GM18507 (cell line): ENCODE data around the gene RPN2.

Experiments
- DNase-seq: peaks from one replicate; pipeline ENCODE4 v3.0.0; 2011; ENCODE audit warnings: low read depth; ENCODE audit not compliant: insufficient read length; ENCODE audit errors: extremely low spot score
- FAIRE-seq: peaks from 2 replicates; lab custom pipeline; 2011; peaks lifted over from hg19 to GRCh38; lab: Jason Lieb, UNC

The RPN2 gene

DNA sequence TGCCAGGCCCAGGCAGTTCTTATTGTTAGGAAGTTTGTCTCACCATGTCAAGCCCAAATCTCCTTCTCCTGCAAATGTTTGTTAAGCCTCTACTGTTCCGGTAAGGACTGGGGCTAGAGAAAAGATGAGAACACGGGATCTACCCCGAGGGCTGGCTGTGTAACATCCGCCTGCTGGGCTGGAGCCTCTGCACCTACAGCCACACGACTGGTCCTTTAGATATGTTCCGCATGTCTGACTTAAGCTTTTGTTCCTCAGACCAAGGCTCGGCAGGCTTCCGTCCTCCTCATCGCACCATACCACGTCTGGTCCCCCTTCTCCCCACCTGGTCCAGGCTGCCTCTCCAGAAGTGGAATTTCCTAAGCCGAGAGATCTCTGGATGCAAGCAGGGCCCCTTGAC is 79.9 kb downstream of the RPN2 start:
- DNase-seq (no peak), FAIRE-seq (no peak)

DNA sequence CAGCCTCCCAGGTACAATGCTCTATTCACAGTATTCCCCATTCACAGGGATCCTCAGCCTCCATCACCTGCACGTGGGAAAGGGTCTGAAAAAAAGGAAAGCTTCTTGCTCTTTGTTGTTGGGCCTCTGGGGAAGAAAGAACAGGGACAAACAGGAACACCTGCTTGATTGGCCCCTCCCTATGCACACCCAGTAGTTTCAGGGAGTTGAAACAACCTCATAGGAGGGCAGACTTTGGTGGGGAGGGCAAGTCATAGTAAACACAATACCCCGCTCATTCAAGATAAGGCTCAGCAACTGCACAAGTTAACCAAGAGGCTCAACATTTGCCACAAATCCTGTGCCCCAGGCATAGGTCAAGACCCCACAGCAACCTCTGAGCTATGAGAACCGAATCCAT is 80.7 kb downstream of the RPN2 start:
- DNase-seq (no peak), FAIRE-seq (no peak)

DNA sequence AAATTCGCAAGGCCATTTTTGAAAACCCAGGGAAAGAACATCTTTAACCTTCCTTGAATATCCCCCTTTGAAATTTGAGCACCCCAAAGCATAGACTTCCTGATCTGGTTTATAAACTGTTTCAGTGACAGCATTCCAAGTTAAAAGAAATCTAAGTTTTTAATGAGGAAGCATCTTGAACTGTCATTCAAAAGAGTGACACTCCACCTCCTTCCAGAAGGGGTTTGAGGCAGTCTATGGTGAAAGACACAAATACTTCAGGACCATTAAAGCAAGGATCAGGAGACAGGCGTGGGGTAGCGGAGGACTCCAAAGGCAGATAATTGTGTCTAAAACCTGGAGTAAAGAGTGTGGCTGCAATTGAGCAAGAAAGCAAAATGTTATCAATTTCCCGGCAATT is 81.8 kb downstream of the RPN2 start:
- no peak for FAIRE-seq
- DNase-seq: no peak

DNA sequence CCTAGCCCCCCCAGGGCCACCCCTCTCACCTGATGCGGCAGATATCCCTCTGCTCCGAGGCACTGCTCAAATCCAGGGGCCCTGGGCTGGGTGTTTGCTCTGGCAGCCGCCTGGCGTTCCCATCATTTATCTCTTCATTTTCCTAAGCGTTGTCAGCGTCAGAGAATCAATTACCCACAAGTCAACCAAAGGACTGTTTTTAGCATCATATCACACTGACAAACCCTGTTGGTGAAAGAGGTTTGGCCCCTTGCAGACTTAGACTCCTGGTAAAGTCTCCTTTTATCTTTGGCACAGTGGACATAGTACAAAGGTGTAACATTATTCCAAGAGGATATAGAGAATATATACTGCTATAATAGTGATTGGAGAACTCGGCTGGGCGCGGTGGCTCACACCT is 82.6 kb downstream of the RPN2 start, which contains the start of gene GHRH:
Gene GHRH (minus strand): TSS at position 101 of the 400 bp plus-strand sequence. CDS start 4,925 bp downstream, outside the sequence.
- no peak for DNase-seq
- FAIRE-seq: no peak

DNA sequence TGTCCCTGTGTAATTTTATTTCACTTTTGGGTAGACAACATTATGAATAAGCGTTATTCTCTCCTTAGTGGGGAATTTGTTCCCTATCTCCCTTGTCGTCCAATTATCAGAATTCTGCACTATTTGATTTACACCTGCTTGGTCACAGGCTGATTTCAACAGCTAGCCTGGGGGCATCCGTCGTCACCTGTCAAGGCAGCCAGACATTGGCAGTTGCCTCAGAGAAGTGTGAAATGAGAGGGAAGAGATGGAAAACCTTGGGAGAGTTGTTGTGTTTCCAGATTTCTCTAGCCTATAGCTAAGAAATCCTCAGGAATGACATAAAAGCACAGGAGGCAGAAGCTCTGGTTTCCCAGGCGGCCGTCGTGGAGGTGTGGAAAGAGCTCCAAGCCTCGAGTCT is 83.4 kb downstream of the RPN2 start:
- FAIRE-seq (no peak), DNase-seq (no peak)

DNA sequence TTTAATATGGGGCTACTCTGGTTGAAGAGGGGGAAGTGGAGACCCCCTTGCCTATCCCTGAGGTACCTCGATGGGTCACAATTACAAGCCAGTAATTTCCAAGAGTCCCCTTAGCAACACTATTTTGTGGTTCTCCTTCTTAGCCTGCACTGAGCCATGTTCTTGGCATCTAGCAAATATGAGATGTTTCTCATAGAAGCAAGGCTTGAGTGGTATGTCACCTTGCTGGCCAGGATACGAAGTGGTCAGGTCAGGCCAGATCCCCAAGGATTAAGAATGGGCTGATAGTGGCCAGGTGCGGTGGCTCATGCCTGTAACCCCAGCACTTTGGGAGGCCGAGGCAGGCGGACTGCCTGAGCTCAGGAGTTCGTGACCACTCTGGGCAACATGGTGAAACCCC is 84.6 kb downstream of the RPN2 start:
- FAIRE-seq: no peak
- no peak for DNase-seq

DNA sequence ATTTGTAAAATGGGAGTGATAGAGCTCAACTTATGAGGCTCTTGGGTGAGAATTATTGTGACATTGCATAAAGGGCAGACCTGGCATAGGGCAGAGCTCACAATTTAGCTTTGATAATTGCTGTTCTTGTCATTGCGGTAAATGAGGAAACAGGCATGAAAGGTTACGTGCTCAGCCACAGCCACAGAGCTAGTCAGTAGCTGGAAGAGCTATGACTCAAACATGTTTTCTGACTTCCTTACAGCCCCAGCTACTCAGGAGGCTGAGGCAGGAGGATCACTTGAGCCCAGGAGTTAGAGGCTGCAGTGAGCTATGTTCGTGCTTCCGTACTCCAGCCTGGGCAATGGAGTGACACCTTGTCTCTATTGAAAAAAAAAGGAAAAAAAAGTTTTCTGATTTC is 86.0 kb downstream of the RPN2 start:
- FAIRE-seq (peak; percentile 41), DNase-seq (no peak)

DNA sequence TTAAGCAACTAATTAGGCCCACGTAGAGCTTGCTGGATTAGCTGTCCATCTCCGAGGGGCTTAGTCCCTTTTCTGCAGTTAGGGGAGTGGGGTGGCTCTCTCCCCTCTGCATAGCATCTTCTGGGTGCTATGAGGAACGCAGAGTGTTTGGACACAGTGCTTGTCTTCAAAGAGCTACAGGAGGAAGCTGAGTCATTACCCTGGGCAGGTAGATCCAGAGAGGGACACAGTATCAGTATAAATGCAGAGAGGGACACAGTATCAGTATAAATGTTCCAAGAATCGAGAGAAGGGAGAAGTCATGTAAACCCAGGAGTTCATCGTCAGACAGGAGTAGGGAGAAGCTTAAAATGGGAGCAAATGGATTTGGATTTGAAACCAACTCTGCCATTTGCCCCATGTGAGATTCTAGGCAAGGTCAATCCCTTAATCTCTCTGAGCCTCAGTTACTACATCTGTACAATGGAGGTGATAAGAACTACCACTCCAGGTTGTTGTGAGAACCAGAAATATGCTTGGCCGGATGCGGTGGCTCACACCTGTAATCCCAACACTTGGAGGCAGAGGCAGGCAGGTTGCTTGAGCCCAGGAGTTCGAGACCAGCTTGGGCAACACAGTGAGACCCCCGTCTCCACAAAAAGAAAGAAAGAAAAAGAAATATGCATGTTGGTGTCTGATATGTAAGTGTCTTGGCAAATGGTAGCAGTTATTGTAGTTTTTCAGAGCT is 88.0 kb downstream of the RPN2 start:
- FAIRE-seq: no peak
- no peak for DNase-seq

DNA sequence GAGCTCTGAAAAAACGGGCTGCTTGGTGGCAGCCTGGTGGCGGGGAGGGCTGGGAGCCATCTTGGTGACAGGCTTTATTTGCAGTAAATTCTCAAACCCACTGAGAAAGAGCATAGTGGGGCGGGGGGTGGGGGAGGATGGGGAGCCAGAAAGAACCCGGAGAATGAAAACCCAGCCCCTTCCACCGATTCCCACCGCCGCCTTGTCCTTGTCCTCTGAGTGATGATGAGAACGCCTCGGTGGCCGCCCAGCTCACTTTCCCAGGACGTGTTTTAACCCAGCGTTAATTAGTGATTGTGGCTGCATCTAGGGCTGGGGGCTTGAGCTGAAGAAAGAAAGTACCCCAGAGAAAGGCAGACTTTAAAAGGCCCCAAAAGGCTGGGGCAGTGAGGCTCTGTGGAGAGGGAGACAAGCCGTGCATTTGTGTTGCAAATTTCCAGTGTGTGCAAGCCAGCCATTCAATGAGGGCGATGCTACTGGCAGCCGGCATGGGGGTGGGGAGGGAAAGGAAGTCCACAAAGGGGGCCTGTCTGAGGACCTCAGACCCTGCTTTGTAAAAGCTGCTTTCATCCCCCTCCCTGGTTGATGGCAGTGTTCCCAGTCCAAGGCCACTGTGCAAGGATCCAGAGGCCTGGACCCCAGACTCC is 88.7 kb downstream of the RPN2 start:
- DNase-seq (no peak), FAIRE-seq (no peak)

DNA sequence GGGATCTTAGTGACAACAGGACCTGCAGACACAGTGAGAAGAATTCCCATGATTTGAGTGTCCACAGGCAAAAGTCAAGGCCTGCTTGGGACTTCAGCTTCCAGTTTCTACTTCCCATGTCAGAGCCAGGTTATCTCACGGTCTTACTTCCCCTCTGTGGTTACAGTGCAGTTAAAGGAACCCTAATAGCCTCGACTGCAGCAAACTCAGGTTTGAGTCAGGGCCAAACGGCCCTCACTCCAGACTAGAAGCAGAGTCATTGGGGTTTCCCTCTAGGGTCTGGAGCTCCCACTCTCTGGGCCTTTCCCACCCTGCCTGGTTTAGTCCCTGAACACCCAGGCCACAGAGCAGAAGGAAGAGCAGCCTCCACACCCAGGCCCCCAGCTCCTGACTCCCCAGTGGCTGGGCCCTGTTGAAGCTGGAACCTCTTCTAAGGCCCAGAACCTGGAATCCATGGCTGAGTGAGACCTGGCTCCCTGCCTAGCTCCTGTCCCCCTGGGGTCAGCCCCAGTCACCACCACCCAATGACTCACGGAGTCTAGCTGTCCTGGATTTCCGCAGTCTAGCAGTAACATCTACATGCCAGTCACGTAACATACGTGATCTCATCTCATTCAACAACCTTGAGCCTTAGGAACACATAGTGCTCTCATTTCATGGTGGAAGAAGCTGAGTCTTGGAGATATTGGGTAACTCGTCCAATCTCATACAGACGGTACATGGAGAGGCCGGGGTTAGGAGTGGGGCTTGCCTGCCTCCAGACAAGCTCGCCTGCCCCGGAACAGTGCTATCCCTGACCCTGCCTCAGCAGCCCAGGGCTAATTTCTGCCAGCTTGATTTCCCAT is 91.7 kb downstream of the RPN2 start:
- FAIRE-seq (peak; percentile 79), DNase-seq (no peak)

DNA sequence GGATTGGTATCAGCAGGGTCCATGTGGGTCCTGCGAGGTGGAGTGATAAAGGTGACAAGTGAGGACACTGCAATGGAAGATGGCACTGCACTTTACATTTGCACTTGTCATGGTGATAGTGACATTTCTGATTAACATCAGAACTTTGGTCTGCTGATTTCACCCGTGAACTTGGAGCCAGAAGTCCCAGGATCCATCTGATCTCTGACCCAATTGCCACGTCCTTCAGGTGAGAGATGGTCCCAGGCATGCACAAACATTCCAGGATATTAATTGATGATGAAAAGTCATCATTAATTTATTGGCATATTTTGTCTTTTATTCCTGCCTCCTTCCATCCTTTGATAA is 92.3 kb downstream of the RPN2 start:
- no peak for DNase-seq
- FAIRE-seq: no peak

DNA sequence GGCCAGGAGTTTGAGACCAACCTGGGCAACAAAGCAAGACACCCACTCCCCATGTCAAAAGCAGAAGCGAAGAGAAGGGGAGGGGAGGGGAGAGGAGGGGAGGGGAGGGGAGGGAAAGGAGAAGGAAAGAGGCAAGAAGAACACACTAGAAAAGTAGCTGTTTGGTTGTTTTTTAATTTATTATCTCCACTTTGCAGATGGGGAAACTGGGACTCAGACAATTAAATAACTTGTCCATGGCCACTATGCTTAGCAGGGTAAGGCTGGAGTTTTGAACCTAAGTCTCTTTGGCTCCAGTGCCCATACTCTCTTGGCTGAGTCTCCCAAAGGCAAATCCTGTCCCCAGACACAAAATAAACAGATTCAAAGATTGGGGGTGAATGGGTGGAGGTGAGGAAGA is 94.9 kb downstream of the RPN2 start:
- FAIRE-seq (no peak), DNase-seq (no peak)

DNA sequence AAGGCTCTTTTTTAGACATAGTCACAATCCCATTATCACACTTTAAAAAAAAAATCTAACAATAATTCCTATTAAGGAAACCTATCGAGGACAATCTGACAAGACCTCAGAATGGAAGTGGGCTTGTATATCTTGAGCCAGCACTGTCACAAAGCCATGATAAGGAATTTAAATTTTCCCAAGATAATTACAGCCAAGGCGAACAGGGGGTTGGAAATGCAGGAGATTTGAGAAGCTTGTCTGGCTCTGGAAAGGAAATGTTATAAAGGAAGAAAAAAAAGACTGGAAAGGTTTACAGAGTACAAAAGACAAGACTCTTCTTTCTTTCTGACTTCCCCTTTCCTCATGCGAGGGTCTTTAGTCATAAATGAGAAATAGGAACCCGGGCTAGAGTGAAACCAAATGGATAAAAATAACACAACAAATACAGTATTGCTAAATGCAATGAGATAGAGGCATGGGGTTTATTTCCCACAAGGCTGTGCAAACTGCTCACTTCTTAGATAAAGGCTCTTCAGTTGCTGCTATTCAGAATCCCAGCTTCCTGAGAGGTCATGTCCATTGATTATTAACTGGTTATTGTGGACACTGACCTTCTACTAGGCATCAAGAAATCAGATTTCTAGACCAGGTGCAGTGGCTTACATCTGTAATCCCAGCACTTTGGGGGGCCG is 95.9 kb downstream of the RPN2 start:
- FAIRE-seq (peak; percentile 31), DNase-seq (no peak)

DNA sequence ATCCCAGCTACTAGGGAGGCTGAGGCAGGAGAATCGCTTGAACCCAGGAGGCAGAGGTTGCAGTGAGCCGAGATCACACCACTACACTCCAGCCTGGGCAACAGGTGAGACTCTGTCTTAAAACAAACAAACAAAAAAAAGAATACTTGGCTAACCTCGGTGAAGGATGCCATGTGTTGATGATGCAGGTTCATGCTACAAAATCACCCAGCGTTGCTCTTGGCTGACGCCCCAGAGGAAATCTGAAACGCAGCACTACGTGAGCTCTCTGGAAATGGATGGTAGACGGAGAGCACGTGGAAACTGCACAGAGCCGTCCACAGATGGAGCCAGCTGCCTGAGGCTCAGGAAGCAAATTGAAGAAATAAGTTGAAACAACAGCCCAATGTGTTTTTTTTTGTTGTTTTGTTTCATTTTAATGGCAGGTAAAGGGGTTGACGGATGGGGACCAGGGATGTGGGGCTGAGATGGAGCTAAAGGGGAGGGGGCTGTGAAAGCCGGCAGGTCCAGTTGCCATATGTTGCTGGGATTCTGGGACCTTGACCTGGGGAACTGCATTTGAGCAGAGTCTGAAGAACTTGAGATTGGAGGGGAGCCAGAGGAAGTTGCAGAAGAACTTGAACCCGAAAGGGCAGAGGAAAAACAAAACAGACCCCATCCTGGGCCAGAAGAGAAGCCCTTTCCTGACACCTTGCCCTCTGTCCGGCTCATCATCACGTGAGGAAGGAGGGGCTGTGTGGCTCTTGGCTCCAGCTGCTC is 97.5 kb downstream of the RPN2 start:
- peak; percentile 94 for FAIRE-seq
- DNase-seq: no peak

DNA sequence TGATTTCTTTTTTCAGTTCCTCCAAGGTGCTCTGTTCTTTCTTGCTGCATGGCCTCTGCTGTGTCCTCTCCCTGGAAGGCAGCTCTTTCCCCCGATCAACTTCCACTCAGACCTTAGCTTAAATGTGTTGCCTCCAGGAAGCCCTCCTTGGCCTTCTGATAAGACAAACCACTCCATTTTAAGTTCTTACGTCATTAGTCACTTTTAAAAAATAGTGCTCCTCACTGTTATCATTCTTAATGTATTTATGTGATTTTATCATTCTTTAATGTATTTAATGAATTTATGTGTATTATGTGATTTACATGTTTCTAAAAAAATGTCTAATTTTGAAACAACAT is 98.1 kb downstream of the RPN2 start:
- DNase-seq: no peak
- no peak for FAIRE-seq

DNA sequence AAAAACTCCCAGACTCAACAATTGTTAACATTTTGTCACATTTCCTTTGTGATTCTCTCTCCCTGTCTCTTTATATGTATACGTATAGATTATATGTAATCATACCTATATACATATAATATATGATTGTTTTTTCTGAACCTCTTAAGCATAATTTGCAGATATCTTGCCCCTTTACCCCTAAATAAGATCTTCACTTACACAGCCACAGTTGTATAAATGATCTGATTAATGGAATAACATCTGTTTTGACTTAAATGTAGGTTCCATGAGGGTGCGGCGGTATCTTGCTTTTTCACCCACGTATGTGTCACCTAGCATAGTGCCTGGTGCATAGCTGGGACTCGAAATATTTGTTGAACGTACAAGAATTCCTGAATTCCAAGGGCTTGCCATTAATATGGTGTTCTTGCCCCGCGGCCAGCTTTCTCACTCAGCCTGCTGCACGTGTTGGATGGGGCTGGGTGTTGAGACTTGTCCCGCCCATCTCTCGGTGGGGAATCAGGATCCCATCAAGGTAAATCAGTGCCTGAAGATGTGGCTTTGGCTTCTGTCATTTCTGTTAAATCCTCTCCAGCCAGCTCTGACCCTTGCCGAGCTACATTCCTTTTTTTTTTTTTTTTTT is 99.9 kb downstream of the RPN2 start:
- DNase-seq: no peak
- FAIRE-seq: no peak

DNA sequence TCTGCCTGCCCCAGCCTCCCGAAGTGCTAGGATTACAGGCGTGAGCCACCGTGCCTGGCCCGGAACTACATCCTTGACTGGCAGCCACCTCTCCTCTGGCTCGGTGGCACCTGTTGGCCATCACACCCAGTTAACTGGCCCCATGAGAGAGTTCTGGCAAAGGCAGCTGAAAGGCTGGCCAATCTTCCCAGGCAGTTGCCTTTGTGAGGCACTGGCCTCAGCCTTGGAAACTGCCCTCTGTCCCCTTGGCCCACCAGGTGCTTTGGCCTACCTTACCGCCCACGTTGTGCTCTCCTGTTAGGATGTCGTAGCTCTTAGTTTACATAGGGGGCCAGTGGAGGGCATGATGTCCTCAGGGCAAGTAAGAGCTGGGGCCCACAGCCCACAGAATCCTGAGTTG is 100.7 kb downstream of the RPN2 start:
- FAIRE-seq (no peak), DNase-seq (no peak)

DNA sequence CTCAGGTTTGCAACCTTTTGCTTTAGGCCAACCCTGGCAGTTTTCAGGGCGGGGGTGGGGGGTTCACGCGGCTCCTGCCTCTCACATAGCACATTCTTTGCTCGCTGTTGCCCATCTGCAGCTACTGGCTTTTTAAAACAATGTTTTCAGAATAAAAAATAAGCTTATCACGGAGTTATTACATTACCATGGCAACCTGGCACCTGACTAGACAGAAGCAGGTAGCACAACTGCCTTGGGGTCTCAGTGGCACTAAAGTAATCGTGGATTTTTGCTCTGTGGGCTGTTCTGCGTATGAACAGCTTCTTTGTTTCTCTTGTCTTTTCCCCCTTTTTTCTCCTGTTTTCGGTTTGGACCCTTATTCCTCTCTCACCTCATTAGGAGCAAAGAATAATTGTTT is 101.3 kb downstream of the RPN2 start:
- DNase-seq (no peak), FAIRE-seq (no peak)

DNA sequence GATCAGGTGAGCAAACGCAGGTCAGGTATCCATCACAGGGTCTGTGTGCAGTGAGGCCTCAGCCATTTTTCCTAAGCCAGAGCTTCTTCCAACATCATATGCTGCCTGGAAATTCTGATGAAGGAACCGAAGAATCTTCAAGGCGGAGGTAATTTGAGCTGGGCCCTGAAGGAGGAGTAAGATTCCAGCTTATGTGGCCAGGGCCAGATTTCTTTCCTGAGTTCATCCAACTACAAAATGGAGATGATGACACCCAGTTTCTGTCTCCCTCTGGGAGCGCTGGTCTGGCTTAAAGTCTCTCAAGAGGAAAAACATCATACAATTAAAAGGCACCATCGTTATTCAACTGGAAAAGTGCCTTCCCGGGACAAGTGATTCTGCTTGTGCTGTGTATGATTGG is 103.4 kb downstream of the RPN2 start:
- no peak for DNase-seq
- FAIRE-seq: no peak
